Stimulated activated CD4-positive, alpha-beta T cell treated with anti-CD3 and anti-CD28 coated beads, TNF-alpha, amount 100 ng/mL, for 1 hour (primary cell): Measurements from ENCODE around the gene F10.

ENCODE experiments used
- DNase-seq, 3 donors: peaks; one replicate each; pipeline ENCODE4 v3.0.0-alpha.2; 2020; ENCODE audit warnings: low read depth in 3 of 3, low spot score in 1 of 3

The F10 gene

GRCh38 chr13:113086031-113086750, 36.4 kb upstream of the F10 start:
- no peak for DNase-seq

DNA sequence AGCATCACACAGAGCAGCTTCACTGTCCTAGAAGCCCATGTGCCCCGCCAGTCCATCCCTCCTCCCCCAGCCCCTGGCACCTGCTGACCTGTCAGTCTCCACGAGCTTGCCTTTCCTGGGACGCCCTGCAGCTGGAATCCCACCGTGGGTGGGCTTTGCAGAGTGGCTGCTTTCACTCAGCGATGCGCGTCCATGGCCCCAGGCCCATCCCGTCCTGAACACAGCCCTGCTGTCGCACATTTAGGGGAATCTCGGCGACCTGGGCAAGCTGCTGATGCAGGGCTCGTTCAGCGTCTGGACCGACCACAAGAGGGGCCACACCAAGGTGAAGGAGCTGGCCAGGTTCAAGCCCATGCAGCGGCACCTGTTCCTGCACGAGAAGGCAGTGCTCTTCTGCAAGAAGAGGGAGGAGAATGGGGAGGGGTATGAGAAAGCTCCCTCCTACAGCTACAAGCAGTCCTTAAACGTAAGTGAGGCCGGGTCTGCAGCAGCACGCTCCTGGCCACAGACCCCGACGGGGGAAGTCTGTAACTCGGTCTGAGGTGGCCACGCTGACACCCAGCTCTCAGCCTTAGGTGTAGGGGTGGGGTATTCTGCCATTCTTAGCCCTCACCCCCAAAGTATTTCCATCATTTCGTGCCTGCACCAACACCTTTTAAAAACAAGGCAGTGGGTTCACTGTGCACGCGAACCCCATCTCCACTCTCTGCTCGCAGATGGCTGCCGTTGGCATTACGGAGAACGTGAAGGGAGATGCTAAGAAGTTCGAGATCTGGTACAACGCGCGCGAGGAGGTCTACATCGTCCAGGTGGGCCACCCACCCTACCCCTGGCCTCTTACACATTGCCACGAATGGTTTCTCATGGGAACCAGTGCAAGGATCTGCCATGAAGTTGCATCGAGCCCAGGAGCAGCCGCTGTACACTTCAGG, 35.3 kb upstream of the F10 start:
- DNase-seq, result no peak

GRCh38 chr13:113087923-113088690, 34.5 kb upstream of the F10 start:
- no peak for DNase-seq

- no peak for DNase-seq
Observed at GRCh38 chr13:113088691-113089020, 33.9 kb upstream of the F10 start.

DNA sequence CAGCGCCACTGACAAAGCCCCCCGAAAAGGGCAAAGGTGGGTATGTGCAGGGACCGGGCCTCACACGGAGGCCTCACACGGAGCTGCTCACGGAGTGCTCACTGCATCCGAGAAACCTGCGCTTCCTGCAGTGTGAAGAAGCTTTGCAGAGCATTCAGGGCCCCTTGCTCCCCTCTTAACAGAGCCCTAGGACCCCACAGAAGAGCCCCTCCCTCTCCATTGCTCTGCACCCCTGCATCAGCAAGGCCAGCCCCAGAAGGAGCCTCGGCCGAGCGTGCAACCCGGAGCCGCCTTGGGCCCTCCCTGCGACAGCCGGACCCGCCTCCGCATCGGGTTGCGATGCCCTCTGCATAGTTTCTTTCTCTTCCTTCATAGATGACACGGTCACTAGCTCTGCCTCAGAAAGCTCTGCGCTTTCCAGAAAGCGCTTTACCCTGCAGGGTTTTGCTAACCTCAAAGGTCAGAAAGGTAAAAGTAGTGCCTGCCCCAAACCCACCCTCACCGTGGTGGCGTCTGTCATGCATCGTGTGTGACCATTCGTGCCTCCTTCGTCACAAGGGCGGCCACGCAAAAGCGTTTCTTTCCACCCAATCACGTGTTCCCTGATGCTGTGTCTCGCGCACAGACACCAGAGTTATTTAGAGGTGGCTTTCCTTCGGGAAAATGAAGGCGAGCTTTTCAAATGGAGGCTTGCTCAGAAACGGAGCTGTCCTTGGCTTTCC, 32.7 kb upstream of the F10 start:
- DNase-seq, result no peak

- DNase-seq, result no peak
Observed at GRCh38 chr13:113090415-113090770, 32.2 kb upstream of the F10 start.

DNA sequence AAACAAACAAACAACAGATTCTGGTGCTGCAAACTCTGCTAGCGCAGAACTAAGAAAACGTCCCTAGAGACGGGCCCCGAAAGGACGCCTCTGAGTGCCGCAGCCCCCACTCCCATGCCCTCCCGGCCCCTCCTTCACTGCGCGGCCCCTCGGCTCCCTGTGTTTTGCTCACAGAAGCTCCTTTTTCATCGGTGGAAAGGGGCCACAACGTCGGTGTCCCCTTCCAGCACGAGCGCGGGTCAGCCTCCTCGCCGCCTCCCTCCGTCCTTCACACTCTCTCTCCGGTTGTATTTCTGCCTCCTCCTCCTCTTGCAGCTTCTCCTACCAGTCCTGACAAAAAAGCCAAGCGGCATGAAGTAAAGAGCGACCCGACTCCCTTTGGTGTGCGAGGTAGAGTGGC, 31.8 kb upstream of the F10 start:
- DNase-seq, result no peak

DNA sequence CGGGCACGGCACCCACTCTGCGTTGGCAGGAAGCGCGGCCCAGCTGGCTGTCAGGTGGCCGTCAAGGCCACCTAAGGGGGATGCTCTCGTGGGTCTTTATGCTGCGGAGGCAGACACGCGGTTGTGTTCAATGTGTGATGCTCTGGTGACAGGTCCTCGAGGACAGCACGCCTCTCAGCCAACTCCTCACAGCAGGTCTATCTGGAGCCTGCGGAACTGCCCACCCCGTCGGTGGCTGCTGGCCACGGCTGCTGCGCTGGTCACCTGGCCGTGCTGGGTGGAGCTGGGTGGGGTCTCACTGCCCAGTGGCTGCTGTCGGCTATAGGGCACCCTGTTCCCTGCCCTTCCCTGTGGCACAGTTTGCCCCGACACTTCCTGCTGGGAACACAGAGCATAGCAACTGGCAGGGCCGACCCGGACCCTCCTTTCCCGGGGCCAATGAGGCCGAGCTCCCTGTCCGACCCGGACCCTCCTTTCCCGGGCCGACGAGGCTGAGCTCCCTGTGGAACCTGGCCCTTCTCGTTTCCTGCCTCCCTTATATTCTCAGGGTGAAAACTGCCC, 31.3 kb upstream of the F10 start:
- DNase-seq, result no peak

DNA sequence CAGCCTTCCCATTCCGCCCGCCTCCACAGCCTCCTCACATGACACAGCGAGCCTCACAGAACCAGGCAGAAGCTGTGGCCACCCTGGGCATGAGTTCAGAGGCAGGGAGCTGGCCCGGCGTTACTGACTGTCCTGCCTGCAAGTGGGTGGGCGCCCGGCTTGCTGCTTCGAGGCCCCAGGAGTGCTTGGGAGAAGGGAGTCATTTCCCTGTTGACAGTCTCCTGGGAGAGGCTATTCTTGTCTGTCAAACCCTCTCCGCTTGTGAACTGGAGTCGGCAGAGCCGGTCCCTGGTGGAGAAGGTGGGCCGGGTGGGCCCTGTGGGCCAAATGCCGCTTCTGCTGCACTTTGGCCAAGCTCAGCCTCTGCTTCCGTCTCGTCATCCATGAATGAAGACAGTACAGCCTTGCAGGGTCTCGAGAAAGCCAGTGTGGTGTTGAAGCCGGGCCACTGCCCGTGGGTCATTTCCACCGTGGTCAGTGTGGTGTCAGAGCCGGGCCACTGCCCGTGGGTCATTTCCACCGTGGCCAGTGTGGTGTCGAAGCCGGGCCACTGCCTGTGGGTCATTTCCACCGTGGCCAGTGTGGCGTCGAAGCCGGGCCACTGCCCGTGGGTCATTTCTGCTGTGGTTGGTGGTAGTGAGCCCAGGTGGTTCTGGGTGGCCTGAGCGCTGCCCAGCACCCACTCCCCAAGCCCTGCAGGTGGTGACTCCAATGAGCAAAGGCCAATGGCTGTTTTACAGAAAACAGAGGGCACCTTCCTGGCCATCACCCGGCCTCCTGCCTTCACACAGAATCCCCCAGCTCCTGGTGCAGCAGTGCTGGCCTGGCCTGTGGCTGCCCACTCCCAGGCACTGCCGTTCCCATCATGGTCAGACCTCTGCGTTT, 30.5 kb upstream of the F10 start:
- DNase-seq, result no peak

- DNase-seq, result no peak
Observed at GRCh38 chr13:113092776-113093579, 29.6 kb upstream of the F10 start.

DNA sequence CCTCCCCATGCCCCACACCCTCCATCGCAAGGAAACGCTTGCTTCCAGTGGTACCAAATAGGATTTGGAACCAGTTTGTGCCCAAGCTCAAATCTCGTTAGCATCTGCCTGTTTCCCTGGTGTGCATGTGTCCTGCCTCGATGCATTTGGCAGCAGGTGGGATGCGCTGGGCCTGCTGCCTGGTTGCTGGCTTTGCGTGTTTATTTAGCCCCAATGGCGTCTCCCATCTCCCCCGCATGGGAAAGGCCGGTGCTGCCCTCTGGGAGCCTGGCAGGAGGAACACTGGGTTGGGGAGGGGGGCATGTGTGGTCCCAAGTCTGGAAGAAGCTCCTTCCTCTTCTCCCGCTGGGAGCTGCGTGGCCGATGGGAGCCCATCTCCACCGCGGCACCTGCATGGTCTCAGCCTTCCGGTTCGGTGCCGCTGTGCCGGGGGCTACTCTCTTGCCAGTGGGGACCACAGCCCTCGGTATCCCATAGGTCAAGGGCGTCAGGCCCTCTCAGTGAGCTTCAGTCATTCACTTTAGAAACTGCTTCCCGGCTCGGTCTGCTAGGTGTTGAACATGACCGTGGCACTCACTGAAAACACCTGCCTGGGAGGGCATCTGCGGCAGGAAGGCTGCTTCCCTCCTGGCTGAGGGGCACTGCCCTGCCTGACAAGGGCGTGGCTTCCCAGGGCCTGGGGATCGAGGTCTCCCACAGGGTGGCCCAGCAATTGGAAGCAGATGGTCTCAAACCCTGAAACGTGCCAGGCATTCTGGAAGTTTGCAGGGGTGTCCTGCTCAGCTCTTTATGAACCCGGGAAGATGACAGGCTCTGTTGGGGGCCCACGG, 28.8 kb upstream of the F10 start:
- no peak for DNase-seq

DNA sequence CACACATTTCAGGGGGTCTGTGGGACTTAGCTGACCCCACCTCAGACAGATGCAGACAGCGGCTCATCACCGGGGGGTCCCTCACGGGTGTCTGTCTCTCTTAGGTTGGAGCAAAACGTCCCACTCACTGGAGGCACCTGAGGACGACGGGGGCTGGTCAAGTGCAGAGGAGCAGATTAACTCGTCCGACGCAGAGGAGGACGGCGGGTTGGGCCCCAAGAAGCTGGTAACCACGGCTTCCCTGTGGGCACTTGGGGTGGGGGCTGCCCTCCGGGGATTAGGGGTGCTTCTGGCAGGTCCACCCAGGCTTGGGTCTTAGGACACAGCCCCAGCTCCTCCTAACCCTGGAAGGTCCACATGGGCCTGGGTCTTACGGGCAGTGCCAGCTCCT, 28.2 kb upstream of the F10 start:
- DNase-seq, result no peak

- DNase-seq, result no peak
Observed at GRCh38 chr13:113095146-113096051, 27.2 kb upstream of the F10 start.

DNA sequence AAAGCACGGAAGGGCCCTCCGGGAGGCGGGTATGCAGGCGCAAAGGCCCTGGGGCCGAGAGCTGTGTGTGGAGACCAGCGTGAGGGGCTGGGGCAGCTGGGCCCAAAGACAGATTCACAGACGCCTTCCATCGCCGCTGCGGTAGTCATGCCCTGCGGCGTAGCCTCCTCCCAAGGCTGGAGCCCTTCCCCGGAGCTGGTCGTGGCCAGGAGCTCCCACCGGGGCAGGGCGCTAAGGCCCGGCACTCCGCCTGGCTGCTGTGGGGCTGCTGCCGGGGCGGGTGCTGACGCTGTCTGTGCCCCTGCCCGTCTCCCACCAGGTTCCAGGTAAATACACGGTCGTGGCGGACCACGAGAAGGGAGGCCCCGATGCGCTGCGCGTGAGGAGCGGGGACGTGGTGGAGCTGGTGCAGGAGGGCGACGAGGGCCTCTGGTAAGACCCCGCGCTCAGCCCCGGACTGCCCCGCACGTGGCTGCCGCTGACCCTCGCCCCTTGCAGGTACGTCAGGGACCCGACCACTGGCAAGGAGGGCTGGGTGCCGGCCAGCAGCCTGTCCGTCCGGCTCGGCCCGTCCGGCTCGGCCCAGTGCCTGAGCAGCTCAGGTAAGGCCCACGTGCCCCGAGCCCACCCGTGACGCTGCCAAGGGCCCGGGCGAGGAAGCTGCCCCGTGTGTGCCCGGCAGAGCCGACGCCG, 26.4 kb upstream of the F10 start:
- no peak for DNase-seq

DNA sequence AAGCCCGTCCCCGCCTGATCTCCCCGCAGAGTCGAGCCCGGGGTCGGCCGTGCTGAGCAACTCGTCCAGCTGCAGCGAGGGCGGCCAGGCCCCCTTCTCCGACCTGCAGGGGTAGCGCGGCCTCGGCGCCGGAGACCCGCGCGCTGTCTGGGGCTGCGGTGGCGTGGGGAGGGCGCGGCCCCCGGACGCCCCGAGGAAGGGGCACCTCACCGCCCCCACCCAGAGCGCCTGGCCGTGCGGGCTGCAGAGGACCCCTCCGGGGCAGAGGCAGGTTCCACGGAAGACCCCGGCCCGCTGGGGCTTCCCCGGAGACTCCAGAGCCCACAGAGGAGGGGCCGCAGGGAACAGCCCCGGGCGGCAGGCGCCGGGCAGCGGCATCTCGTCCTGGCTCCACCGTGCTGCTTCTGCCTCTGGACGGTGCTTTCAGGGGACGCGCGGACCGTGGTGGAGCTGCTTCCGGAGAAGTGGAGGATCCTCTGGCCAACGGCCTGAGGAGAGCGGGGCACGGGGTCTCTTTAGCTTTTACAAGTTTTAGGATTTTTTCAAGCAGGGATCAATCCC, 25.8 kb upstream of the F10 start:
- DNase-seq, result no peak

GRCh38 chr13:113097651-113098050, 24.9 kb upstream of the F10 start:
- DNase-seq, result no peak
